Uterus (tissue), 2 donors: ENCODE data around the gene PAXIP1.

Experiments used
- POLR2A ChIP-seq, 2 donors: fragments of 450-650 bp; IDR thresholded peaks; one replicate each; pipeline ENCODE4 v1.6.1; 2016; ENCODE audit warnings: antibody characterized with exemption in 2 of 2, mild to moderate bottlenecking in 1 of 2, moderate library complexity in 1 of 2
- TF ChIP-seq, protein P1 (sequence below), 4 experiments: fragments of 200-600 bp in 2 of 4; fragments of 450-650 bp in 2 of 4; sonication (generic) in 2 of 4; IDR thresholded peaks; one replicate each; pipeline ENCODE4 v1.5.1; 2016 to 2019; ENCODE audit warnings: antibody characterized with exemption in 4 of 4, mild to moderate bottlenecking in 2 of 4, moderate library complexity in 1 of 4

DNA sequence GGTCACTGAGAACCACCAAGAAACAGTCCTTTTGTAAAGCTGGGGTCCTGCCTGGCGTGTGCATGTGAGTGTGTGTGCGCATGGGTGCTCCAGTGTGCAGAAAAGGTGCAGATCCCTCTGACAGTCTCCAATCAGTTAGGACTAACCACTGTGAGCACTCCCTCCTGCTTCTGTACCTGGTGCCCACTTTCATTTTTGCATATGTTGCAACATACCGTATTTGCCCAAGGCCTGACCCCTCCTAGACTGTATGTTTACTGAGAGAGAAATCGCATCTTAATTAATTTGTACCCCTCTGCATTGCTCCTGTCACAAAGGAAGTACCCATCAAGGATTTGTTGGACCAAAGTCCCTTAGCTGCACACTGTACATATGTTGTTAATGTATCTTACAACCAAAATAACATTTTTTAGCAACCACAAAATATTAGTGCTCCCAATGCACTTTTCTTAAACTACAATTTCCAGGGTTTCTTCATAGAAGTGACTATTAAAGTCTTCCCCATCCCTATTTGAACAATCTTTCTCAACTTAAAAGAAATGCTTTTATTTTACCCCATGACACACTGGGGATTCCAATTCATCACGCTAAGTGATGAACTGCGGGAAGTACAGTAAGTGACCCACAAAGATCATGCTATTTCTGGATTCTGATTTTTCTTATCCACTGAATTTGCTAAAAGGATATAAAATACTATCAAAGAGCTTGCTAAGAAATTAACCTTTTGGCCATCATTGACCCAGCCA, 16.6 kb downstream of the PAXIP1 start:
- TF ChIP-seq, protein P1, sequence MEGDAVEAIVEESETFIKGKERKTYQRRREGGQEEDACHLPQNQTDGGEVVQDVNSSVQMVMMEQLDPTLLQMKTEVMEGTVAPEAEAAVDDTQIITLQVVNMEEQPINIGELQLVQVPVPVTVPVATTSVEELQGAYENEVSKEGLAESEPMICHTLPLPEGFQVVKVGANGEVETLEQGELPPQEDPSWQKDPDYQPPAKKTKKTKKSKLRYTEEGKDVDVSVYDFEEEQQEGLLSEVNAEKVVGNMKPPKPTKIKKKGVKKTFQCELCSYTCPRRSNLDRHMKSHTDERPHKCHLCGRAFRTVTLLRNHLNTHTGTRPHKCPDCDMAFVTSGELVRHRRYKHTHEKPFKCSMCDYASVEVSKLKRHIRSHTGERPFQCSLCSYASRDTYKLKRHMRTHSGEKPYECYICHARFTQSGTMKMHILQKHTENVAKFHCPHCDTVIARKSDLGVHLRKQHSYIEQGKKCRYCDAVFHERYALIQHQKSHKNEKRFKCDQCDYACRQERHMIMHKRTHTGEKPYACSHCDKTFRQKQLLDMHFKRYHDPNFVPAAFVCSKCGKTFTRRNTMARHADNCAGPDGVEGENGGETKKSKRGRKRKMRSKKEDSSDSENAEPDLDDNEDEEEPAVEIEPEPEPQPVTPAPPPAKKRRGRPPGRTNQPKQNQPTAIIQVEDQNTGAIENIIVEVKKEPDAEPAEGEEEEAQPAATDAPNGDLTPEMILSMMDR (IDR thresholded peaks at IDR 0.05): no peak
- TF ChIP-seq POLR2A (IDR thresholded peaks at IDR 0.05): no peak
